Testis (tissue), 2 donors: ENCODE data around the gene ADAMTS7.

ENCODE experiments used
- CTCF ChIP-seq, 3 experiments: fragments of 450-650 bp in 2 of 3; fragments of 200-600 bp in 1 of 3; sonication (generic) in 1 of 3; IDR thresholded peaks; one replicate each; pipeline ENCODE4 v1.5.1; 2016 to 2019; ENCODE audit warnings: antibody characterized with exemption in 3 of 3, mild to moderate bottlenecking in 2 of 3, moderate library complexity in 1 of 3
- POLR2A ChIP-seq: fragments of 450-650 bp; IDR thresholded peaks from one replicate; pipeline ENCODE4 v1.6.1; 2017; ENCODE audit warnings: antibody characterized with exemption, mild to moderate bottlenecking, moderate library complexity

DNA sequence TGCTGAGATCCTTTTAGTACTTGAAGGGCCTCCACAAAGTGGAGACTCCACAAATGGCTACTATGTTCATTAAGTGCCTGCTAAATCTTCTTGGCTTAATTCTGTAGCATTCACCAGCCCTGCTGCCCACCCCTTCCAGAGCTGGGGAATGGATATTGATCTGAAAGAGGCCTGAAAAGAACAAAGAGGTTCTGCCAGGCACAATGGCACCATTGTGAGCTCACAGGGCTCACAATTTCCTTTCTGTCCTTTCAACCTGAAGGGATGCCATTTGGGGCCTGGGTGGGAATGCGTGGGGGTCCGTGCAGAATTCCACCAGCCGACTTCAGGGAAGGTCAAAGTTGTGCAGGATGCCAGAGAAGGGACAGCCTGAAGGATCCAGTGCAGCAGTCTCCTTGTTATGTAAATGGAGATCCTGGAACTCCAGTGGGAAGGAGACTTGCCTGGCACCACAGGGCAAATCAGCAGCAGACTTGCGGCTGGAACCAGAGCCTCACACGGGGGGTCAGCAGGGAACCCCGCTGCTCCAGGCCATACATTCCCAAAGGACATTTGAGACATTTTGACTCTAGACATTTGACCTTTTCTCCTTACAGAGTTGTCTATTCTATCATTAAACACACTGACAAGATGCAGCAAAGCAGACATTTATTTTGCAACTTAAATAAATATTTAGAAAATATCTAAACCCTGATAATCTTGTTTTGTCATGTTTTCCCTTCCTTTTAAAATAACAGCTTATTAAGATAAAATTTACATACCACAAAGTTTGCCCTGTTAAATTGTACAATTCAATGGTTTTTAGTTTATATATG, 39.9 kb upstream of the ADAMTS7 start:
- TF ChIP-seq CTCF (IDR thresholded peaks at IDR 0.05) (no peak), POLR2A (no peak)
